HepG2 (cell line): ENCODE measurements around the gene CA7. TPM values are rescaled to one million over a fixed set of nuclear protein-coding genes. Genes with fewer than 3 reads are reported as not detected.

ENCODE experiments used
- HDAC1 ChIP-seq: sonication (generic); formaldehyde crosslinking; IDR thresholded peaks from 2 replicates; pipeline ENCODE4 v1.5.1; 2020; ENCODE audit warnings: mild to moderate bottlenecking, missing genetic modification reagents
- NCOA5 ChIP-seq: sonication (generic); formaldehyde crosslinking; IDR thresholded peaks from 2 replicates; pipeline ENCODE4 v1.4.0; 2020; ENCODE audit warnings: missing genetic modification reagents
- ZFY ChIP-seq: sonication (generic); formaldehyde crosslinking; IDR thresholded peaks from 2 replicates; pipeline ENCODE4 v1.4.0; 2020; ENCODE audit warnings: missing genetic modification reagents
- ZNF549 ChIP-seq: sonication (generic); formaldehyde crosslinking; IDR thresholded peaks from 2 replicates; pipeline ENCODE4 v1.5.0; 2020; ENCODE audit warnings: missing genetic modification reagents
- polyA plus RNA-seq, 8 experiments: library from polyadenylated mRNA; depleted of rRNA in 3 of 8; stranded (reverse) in 7 of 8; unstranded in 1 of 8; fragments of >200 nt; fragmentation: Illumina TruSeq in 4 of 8; extraction: Trizol in 4 of 8; gene quantifications; 2 replicates each; pipeline versions ENCODE4 v1.2.1 to v1.2.3, GENCODE V29; 2011 to 2016; ENCODE audit warnings: low read depth in 4 of 8, missing spikeins in 1 of 8, mixed read lengths in 1 of 8; ENCODE audit not compliant: insufficient read depth in 1 of 8
- total RNA-seq, 5 experiments: library from RNA; depleted of rRNA; stranded (reverse); fragments of >200 nt; fragmentation: Illumina TruSeq; extraction: Trizol; gene quantifications; 2 replicates each; pipeline ENCODE4 v1.2.3, GENCODE V29; 2016; ENCODE audit warnings: low read depth in 1 of 5
- TF ChIP-seq, protein P1 (sequence below): sonication (generic); formaldehyde crosslinking; IDR thresholded peaks from 2 replicates; pipeline ENCODE4 v1.8.0; 2022; ENCODE audit warnings: mild to moderate bottlenecking, missing genetic modification reagents, moderate library complexity
- TF ChIP-seq, protein P2 (sequence below): sonication (generic); formaldehyde crosslinking; IDR thresholded peaks from 2 replicates; pipeline ENCODE4 v1.5.0; 2020; ENCODE audit warnings: mild to moderate bottlenecking, missing genetic modification reagents, borderline replicate concordance

CA7 gene
- total and polyA plus RNA-seq, 2 of the 13 experiments (the other 11 are each of a cell fraction or from before 2014, with no cell fraction given) = not detected

DNA sequence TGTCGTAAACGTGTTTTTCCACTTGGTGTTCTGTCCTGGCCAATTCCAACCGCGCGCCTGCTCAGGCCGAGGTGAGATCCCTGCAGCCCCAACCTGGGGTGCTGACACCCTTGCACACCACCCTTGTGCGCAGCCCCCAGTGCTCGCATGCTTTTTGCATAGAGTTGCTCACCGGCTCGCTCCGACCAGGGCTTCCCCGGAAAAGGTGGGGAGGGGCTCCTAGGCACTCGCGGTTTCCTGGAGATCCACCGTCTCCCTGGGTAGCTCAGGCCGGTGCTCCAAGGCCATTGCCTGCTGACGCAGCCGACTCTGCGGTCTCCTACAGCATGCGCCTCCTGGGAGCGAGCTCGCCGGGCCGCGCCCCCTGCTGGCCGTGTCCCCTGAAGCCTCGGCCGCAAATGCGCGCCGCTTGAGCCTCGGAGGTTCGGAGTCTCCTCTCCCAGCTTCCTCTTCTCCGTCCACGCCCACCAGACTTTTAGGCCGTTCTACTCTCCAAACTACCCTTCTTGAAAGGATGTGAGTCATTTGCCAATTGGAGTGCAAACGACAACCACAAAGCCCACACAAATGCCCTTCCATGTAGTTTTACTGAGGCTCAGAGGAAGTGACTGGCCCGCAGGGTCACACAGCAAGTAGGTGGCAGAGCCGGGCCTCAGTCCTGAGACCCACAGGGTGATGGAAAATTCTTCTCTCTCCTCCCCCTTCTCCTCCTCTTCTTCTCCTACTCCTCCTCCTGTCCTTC is 28.9 kb downstream of the CA7 start (continued):
- TF ChIP-seq, protein P1, sequence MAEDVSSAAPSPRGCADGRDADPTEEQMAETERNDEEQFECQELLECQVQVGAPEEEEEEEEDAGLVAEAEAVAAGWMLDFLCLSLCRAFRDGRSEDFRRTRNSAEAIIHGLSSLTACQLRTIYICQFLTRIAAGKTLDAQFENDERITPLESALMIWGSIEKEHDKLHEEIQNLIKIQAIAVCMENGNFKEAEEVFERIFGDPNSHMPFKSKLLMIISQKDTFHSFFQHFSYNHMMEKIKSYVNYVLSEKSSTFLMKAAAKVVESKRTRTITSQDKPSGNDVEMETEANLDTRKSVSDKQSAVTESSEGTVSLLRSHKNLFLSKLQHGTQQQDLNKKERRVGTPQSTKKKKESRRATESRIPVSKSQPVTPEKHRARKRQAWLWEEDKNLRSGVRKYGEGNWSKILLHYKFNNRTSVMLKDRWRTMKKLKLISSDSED (CRISPR knock-in tag) = no peak
- TF ChIP-seq, protein P2, sequence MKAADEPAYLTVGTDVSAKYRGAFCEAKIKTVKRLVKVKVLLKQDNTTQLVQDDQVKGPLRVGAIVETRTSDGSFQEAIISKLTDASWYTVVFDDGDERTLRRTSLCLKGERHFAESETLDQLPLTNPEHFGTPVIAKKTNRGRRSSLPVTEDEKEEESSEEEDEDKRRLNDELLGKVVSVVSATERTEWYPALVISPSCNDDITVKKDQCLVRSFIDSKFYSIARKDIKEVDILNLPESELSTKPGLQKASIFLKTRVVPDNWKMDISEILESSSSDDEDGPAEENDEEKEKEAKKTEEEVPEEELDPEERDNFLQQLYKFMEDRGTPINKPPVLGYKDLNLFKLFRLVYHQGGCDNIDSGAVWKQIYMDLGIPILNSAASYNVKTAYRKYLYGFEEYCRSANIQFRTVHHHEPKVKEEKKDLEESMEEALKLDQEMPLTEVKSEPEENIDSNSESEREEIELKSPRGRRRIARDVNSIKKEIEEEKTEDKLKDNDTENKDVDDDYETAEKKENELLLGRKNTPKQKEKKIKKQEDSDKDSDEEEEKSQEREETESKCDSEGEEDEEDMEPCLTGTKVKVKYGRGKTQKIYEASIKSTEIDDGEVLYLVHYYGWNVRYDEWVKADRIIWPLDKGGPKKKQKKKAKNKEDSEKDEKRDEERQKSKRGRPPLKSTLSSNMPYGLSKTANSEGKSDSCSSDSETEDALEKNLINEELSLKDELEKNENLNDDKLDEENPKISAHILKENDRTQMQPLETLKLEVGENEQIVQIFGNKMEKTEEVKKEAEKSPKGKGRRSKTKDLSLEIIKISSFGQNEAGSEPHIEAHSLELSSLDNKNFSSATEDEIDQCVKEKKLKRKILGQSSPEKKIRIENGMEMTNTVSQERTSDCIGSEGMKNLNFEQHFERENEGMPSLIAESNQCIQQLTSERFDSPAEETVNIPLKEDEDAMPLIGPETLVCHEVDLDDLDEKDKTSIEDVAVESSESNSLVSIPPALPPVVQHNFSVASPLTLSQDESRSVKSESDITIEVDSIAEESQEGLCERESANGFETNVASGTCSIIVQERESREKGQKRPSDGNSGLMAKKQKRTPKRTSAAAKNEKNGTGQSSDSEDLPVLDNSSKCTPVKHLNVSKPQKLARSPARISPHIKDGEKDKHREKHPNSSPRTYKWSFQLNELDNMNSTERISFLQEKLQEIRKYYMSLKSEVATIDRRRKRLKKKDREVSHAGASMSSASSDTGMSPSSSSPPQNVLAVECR (CRISPR knock-in tag) = peak; percentile 81; the same call in 1 of the 2 replicates
- TF ChIP-seq ZNF549 (CRISPR knock-in tag) = no peak
- TF ChIP-seq HDAC1 (CRISPR knock-in tag) = peak; percentile 84
- TF ChIP-seq ZFY (CRISPR knock-in tag) = peak; percentile 80
- TF ChIP-seq NCOA5 = no peak
